Cardiac muscle cell (in vitro differentiated cells and primary cell): ENCODE measurements around the gene CRTC2. TPM values are rescaled to one million over a fixed set of nuclear protein-coding genes. Genes with fewer than 3 reads are reported as not detected.

Experiments
- DNase-seq, 2 donors: peaks; one replicate each; pipeline versions ENCODE4 v3.0.0 to v3.0.0-alpha.2; 2010 to 2017; ENCODE audit warnings: low read depth in 1 of 2, low spot score in 1 of 2
- H3K27ac ChIP-seq: fragments of 200-600 bp; sonication (generic); 2 replicates; pipeline ENCODE4 v1.5.1; 2016
- H3K27me3 ChIP-seq: fragments of 200-600 bp; sonication (generic); 2 replicates; pipeline ENCODE4 v1.6.0; 2016; ENCODE audit warnings: control low read depth
- H3K36me3 ChIP-seq: fragments of 200-600 bp; sonication (generic); 2 replicates; pipeline ENCODE4 v1.5.1; 2016; ENCODE audit warnings: control low read depth
- H3K4me1 ChIP-seq: fragments of 200-600 bp; sonication (generic); 2 replicates; pipeline ENCODE4 v1.8.1; 2017; ENCODE audit warnings: low read depth, mild to moderate bottlenecking, mixed run types
- H3K4me3 ChIP-seq: fragments of 200-600 bp; sonication (generic); 2 replicates; pipeline ENCODE4 v1.5.1; 2016; ENCODE audit warnings: mild to moderate bottlenecking
- H3K9me3 ChIP-seq: fragments of 200-600 bp; sonication (generic); 2 replicates; pipeline ENCODE4 v1.5.1; 2017; ENCODE audit warnings: low read depth, mild to moderate bottlenecking, control low read depth
- polyA plus RNA-seq: library from polyadenylated mRNA; unstranded; fragments of >200 nt; fragmentation: Nextera tagmentation; extraction: Ambion mirVana; gene quantifications from 2 replicates; pipeline ENCODE4 v1.2.1, GENCODE V29; 2016
- total RNA-seq: library from RNA; depleted of rRNA; stranded (reverse); fragments of >200 nt; gene quantifications from 2 replicates; pipeline ENCODE4 v1.2.3, GENCODE V29; 2016
- TF ChIP-seq, protein P1 (sequence below): IDR thresholded peaks from 2 replicates; pipeline ENCODE4 v1.5.1; 2012; ENCODE audit warnings: low read depth, mild to moderate bottlenecking, low read length

Gene CRTC2
- total and polyA plus RNA-seq, 2 experiments from 2014 or later: 17.9 to 24.8 TPM

DNA sequence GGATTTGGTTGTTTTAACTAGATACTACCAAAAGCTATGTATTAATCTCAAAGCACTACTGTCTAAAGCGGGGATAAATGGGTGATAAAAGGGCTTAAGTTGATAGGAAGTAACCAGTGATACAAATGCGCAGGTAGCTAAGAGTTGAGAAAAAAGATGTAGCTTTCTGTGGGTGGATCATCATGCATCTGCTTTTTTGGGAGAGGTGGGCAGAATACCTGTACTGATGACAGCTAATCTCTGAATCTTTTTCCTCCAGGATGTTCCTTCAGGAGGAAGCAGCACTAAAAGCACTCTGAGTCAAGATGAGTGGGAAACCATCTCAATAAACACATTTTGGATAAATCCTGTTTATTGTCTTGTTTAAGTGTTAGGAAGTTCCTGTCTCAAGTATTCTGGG is 33.4 kb upstream of the CRTC2 start:
- Histone ChIP-seq H3K27ac (peak overlapping the region; percentile 39), H3K9me3 (no peaks in the 10 kb centered on the region), H3K4me3 (peak overlapping the region; percentile 82), H3K4me1 (peaks cover 8% of the 10 kb centered on the region), H3K36me3 (peaks cover 16% of the 10 kb centered on the region), H3K27me3 (no peaks in the 10 kb centered on the region)
- no peak for DNase-seq
- TF ChIP-seq, protein P1, sequence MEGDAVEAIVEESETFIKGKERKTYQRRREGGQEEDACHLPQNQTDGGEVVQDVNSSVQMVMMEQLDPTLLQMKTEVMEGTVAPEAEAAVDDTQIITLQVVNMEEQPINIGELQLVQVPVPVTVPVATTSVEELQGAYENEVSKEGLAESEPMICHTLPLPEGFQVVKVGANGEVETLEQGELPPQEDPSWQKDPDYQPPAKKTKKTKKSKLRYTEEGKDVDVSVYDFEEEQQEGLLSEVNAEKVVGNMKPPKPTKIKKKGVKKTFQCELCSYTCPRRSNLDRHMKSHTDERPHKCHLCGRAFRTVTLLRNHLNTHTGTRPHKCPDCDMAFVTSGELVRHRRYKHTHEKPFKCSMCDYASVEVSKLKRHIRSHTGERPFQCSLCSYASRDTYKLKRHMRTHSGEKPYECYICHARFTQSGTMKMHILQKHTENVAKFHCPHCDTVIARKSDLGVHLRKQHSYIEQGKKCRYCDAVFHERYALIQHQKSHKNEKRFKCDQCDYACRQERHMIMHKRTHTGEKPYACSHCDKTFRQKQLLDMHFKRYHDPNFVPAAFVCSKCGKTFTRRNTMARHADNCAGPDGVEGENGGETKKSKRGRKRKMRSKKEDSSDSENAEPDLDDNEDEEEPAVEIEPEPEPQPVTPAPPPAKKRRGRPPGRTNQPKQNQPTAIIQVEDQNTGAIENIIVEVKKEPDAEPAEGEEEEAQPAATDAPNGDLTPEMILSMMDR: no peak

DNA sequence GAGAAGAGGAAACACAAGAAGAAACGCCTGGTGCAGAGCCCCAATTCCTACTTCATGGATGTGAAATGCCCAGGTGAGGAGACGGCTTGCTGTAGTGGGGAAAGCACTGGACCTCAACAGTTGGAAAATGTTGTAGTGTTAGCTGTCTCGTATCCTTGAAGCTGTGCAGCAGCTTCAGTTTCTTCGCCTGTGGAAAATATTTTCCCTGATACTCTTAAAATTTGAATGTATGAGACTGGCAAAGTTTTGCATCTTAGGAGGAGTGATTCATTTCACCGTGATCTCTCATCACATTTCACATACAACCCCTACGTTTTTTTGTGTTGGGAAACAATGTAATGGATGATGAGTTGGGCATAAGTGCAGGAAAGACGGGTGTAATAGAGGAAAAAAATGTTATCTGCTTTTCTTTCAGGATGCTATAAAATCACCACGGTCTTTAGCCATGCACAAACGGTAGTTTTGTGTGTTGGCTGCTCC is 32.8 kb upstream of the CRTC2 start:
- peaks cover 8% of the 10 kb centered on the region for H3K4me1 ChIP-seq
- TF ChIP-seq, protein P1: no peak
- DNase-seq: no peak
- no peaks in the 10 kb centered on the region for H3K27me3 ChIP-seq
- H3K4me3 ChIP-seq: peak overlapping the region; percentile 82
- no peaks in the 10 kb centered on the region for H3K9me3 ChIP-seq
- peaks cover 16% of the 10 kb centered on the region for H3K36me3 ChIP-seq
- H3K27ac ChIP-seq: peak overlapping the region; percentile 87

GRCh38 chr1:153990468-153991150 is 32.2 kb upstream of the CRTC2 start, which contains the start of gene RPS27:
Gene RPS27 (plus strand): TSS chr1:153990762. CDS start chr1:153990797, 35 bp downstream.
- DNase-seq: peak; percentile 98
- Histone ChIP-seq H3K27ac (peak within 1 kb of the TSS; percentile 87), H3K27me3 (no peaks in the 10 kb centered on the region), H3K4me3 (peak within 1 kb of the TSS; percentile 82), H3K9me3 (no peaks in the 10 kb centered on the region), H3K4me1 (peaks cover 8% of the 10 kb centered on the region), H3K36me3 (peaks cover 16% of the 10 kb centered on the region)
- TF ChIP-seq, protein P1: no peak

GRCh38 chr1:153987621-153988020 is 29.2 kb upstream of the CRTC2 start:
- DNase-seq: no peak
- no peaks in the 10 kb centered on the region for H3K27me3 ChIP-seq
- peaks cover 8% of the 10 kb centered on the region for H3K4me1 ChIP-seq
- TF ChIP-seq, protein P1: no peak
- no peak overlapping the region for H3K27ac ChIP-seq
- H3K4me3 ChIP-seq: no peak overlapping the region
- H3K36me3 ChIP-seq: peaks cover 7% of the 10 kb centered on the region
- H3K9me3 ChIP-seq: no peaks in the 10 kb centered on the region

DNA sequence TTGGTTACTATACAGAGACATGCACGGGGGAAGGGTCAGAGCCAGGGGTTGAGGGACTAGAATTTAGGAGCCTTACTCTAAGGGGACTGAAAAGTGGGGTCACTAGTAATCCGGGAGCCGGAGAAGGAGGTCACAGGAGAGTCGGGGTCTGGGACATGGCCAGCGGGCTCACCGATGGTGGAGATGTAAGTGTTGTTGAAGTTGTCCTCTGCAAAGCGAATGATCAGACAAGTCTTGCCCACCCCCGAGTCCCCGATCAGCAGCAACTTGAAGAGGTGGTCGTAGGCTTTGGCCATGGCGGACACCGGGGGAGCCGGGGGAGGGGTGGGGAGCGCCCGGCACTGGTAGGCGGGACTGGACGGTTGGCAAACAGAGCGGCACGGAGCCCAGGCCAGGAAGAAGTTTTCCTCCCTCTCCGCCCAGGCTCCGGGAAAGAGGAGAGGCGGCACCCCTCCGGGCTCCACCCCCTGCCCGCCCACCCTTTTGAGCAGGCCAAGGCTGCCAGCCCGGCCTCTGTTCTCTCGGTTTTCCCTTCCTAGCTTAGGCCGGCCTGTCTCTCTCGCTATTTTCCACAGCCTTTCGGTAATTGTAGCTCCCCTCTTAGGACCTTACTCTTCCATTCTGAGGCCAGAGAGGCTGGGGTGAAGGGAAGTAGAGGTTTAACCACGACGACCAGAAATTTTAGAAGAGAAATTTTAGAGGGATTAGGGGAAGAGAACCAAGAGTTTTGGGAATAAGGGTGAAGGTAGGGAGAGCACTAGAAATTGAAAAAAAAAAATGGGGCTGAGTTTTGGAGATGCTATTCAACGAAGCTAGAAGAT is 27.7 kb upstream of the CRTC2 start, which contains the start of gene RAB13:
RAB13 (minus strand) TSS at position 399 of the 821 bp plus-strand sequence; CDS start at position 296, 103 bp downstream.
- Histone ChIP-seq H3K27me3 (no peaks in the 10 kb centered on the region), H3K9me3 (no peaks in the 10 kb centered on the region), H3K36me3 (no peaks in the 10 kb centered on the region), H3K4me1 (no peaks in the 10 kb centered on the region), H3K27ac (peak within 1 kb of the TSS; percentile 47), H3K4me3 (peak within 1 kb of the TSS; percentile 64)
- TF ChIP-seq, protein P1: no peak
- DNase-seq: peak; percentile 89 to 91
